ENCODE measurements around the gene PHB1.

Gene PHB1

DNA sequence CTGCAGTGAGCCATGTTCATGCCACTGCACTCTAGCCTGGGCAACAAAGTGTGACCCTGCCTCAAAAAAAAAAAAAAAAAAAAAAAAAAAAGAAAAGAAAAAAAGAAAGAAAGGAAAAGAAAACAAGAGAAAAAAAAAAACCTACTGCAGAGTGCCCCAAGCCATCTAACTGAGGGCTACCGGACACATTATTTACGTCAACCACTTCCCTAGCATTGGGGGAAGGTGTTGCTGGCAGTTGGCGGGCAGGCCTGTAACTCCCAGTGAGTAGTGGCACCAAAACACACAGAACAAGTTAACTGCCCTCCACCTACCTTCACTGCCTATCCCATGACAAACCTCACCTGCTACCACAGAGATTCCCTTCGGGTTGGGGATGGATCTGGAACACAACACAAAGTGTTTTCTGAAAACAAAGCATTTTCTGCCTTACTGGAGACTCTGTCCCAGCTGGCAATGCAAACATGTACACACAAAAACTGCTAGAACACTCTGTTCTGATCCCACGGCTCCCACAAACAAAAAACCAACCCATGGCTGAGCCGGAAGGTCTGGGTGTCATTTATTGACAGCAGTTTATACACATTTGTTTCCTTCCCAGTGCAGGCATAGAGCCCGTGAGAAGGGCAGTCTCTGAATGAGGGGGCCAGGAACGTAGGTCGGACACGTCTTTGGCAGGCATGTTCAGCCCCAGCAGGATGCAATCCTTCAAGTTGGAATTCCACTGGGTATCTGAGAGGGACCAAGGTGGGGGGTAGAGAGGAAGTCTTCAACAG lies 11.0 kb downstream of the PHB1 start:
- no peak for DNase-seq

DNA sequence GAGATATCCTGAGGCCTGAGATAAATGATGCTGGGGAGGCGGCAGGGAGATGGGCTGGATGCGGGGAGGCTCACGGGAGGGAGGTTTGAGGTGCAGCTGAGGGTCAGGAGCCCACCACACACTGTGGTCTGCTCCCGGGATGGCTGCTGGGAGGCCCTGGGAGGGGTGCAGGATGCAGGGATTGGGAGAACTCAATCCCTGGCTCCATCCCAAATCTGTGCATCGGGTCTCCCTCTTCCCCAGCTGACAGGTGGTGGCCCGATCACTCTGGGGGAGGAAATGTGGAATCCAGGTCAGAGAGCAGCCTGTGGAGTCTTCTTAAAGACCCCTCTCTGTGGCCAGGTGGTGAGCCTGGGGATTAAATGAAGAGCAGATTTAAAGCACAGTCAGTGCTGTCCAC lies 12.0 kb downstream of the PHB1 start:
- no peak for DNase-seq

DNA sequence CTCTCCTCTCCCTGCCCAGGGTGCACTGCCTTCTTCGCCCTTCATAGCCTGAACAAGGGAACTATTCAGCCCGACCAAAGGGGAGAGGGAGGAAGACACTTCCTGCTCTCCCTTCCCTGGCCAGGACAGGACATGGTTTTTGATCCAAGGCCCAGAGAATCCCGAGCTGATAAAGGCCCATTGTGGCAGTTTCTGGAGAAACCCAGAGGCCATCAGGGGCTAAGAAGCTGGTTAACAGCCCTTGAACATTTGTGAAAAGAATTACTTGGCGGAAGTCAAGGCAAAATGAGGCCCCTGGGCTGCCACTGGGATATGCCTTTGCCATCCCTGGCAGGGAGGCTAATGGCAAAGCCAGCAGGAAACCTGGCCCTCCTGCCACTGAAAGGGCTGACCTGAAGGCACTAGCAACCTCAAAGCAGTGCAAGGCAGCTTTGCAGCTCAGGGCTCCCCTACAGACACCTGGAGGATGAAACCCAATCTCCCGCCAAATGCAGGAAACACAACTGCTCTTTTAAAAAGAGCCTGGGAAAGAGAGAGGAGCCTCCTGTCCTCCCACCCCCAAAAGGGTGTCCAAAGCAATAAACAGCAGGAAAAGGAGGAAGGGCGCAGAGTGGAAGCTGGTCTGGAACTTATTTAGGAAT lies 12.6 kb downstream of the PHB1 start:
- no peak for DNase-seq

DNA sequence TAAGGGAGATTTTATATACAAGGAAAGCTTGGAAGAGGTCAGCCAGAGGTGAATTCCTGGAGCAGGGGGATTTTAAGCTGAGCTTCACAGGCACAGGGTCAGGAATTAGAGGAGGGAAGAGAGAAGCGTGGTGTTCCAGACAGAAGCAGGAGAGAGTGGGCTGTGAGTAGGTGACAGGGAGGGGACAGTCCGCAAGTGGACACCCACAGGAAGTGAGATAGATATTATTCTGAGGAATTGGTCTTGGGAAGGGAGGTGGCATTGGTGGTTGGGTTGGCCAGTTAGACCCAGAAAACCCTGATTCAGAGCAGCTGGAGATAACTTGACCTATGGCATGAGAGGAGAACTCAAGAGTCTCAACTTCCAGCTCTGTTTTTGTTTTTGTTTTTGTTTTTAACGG lies 14.7 kb downstream of the PHB1 start:
- DNase-seq: no peak

DNA sequence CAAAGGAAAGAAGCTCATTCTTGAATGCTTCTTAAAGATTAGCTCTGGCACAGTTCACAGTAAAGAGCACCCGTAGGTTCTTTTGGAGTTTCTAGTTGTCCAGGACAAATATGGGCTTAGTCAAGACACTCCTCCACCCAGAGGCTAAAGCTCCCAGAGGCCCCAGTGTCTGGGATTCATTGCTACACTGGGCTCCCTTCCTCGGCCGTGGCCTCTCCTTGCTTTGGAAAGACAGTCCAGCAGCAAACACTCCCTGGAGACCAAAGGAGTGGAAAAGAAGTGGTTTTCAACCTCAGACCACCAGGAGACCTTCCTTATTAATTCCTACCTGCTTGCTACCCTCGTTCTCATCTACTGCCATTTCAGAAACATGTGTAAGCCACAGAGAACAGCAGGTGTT lies 17.1 kb downstream of the PHB1 start:
- DNase-seq: no peak

DNA sequence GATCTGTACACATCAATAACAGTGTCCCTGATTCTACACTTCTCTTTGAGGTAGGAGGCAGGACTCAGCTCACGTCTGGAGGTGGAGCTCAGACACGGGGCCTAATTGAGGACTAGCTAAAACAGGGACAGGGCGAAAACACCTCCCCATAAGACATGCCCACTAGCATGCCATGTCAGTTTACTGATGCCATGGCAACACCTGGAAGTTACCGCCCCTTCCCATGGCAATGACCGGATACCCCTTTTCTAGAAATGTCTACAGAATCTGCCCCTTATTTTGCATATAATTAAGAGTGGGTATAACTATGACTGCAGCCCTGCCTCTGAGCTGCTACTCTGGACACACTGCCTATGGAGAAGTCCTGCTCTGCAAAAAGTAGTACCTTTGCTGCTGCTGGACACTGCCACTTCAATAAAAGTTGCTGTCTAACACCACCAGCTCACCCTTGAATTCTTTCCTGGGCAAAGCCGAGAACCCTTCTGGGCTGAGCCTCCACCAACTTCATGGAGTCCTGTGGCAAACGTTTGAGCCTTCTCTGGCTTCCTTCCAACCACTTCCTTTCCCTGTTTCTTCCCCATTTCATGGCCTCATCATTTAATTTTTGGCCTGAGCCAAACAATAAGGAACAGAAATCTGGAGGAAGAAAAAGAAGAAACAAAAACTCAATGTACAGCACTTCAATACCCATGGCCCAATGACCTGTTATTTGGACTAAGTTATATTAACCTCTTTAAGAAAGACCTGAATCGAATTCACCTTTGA lies 21.0 kb downstream of the PHB1 start:
- DNase-seq: no peak

DNA sequence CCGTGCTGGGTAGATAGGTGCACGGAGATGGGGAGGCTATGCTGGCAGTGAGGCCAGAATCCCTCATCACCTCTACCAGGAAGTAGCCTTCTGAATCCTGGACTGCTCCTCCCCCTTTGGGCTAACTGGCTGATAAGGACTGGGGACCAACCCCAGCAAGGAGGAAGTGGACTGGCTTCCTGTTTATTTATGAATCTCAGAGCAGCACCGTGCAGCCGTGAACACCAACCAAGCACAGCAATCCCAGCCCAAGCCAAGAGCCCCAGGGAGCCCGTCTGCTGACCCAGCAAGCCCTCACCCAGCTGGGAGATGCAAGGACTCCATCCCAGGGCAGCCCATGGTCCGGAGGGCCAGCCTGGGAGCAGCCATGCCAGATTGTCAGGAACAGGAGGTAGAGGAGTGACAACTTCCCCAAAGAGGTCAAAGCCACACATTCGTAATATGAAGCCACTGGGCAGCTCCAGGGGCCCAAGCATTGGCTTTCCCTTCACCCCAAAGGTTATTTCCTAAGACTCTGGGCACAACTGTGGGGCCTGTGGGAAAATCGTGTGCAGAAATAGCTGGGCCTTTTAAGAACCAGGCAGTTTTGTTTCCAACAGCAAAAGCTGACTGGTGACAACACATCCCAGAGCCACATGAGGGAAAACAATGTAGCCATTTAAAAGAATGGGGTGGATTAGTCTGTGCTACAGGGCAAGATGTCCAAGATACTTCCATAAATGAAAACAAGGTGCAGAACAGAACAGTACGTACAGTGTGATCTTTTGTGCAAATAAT lies 23.9 kb downstream of the PHB1 start:
- no peak for DNase-seq

DNA sequence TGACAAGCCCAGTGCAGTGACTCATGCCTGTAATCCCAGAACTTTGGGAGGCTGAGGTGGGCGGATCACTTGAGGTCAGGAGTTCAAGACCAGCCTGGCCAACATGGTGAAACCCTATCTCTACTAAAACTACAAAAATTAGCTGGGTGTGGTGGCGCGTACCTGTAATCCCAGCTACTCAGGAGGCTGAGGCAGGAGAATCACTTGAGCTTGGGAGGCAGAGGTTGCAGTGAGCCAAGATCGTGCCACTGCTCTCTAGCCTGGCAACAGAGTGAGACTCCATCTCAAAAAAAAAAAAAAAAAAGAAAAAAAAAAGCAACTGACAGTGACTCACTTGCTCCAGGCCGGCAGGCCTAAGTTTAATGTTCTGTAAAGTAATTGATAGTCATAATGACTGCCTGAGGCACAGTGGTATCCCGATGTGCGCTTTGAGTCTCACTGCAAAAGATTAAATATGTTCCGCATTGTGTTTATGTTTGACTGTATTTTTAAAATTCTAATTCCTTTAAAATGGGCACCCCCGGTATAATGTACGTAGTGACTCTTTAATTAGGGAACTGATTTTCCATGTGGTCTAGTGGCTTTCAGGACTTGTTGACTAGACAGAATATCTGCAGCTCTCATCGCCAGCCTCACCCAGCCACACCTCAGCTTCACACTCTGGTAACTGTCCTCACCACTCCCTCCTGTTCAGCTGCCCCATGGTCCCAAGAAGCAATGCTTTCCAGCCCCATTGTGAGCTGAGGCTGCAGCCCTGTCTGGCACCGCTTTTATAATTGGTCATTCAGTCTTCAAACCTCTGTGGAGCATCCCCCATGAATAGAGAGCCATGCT lies 25.0 kb downstream of the PHB1 start:
- peak in 1 of 2 experiments; percentile 42 for DNase-seq

DNA sequence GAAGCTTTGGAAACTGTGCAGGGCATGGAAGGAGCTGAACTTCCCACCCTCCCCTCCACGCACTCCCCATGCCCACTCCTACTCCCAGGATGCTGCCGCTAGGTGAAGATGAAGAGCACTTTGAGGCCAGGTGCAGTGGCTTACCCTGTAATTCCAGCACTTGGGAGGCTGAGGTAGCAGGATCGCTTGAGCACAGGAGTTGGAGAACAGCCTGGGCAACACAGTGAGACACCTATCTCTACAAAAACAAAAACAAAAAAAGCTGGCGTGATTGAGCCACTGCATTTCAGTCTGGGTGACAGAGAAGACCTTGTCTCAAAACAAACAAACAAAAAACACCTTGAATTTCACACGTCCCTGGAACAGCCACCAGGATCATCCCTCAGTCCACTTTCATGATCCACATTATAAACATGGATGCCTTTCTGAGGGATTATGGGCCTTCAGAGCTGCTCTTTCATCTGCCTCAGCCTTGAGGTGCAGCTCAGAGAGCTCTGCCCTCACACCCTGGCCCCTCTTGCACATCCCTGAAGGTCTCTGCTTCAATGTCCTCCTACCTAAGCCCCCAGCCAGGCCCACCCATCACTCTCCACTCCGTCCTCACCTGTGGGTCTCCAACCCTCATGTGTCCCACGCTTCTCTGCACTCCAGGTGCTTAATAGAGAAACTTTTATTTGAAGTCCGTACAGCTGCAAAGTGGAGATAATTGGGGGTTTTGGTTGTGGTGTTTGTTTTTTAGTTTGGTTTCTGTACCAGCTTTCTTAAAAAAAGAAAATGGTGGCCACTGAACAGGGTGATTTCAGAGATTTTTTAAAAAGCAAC lies 25.8 kb downstream of the PHB1 start:
- no peak for DNase-seq

DNA sequence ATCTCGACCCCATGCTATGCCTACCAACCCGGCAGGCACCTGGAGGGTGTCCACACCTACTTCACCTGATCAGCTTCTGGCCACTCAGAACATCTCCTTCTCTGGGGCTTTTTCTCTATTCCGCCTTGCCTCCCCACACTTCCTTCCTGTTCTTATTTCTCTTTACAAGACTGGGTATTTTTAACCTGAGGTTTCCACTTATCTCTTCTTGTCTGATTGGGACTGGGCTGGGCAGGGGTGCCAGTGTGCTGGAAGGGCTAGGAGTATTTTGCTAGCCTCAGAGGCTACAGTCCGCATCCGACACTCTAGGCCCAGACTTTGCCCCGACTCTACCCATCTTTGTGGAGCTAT lies 26.4 kb downstream of the PHB1 start:
- DNase-seq: no peak

DNA sequence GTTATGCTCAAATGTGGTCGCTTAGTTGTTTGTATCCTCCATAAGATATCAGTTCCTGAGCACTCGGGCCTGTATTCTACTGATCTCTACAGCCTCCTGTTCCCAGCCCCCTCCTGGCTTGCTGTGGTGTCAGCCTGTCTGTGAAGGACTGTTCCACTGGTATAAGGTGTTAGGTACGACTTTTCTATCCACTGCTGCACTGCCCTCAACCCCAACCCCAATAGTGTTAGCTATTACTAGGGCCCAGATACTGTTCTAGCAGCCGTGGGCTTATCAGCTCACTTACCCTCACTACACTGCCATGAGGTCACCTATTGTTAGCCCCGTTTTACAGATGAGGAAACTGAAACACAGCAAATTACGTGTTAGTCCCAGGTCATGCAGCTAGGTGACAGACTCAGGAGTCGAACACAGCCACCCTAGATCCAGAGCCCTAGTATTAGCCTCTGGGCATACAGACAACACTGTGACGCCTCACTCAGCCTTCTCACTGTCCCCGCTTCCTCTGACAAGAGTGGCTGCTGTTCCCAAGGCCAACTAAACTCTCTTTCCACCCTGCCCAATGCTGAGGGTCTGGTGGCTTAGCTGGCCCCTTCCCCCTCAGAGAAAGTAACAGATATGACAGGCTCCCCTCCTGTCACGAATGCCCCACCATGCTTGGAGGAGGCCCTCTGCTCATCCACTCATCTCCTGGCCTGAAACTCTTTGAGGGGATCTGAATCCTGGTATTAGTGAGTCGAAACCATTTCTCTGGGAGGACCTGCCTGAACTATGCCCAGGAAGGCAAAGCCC lies 27.0 kb downstream of the PHB1 start:
- DNase-seq: no peak

DNA sequence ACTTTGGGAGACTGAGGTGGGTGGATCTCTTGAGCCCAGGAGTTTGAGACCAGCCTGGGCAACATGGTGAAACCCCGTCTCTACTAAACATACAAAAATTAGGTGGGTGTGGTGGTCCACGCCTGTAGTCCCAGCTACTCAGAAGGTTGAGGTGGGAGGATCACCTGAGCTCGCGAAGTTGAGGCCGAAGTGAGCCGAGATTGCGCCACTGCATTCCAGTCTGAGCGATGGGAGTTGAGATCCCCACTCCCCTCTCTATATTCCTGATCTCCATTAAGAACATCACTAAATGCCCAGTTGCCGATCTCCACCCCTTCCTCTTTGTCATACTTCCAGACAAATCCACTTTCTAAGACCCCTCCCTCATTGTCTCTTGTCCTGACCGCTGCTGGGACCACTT lies 28.3 kb downstream of the PHB1 start:
- no peak for DNase-seq

DNA sequence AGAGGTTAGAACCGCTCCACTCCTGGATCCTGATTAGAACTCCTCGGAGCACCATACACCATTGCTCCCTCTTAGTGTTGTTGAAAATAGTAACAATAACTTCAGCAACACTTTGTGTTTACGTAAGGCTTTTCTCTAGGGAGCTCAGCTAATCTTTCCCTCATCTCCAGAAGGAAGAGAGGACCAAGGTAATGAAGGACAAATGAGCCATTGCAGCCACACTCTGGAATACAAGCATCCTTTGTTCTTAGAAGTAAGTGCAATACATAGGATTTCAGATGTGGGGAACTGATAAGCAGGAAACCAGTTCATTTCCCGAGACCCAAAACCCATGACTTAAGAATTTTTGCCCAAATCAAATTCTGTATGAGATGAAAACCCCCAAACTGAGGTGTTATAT lies 29.7 kb downstream of the PHB1 start:
- no peak for DNase-seq

DNA sequence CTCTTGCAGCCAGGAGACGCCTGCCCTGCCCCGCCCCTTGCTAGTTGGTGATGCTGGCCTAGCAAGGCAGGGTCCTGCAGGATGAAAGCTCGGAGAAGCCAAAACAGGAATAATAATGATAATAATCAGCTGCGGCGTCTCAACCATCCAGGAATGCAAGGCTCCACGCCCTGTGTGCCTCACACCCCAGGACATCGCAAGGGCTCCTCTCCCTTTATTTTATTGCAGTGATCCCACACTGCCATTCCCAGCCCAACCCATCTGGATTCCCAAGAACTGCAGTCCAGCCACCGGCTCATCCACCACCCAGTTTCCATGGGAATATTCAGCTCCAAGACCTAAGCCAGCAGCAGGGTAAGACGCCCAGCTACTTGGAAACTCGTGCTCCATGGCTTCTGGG lies 31.6 kb downstream of the PHB1 start:
- DNase-seq: no peak

DNA sequence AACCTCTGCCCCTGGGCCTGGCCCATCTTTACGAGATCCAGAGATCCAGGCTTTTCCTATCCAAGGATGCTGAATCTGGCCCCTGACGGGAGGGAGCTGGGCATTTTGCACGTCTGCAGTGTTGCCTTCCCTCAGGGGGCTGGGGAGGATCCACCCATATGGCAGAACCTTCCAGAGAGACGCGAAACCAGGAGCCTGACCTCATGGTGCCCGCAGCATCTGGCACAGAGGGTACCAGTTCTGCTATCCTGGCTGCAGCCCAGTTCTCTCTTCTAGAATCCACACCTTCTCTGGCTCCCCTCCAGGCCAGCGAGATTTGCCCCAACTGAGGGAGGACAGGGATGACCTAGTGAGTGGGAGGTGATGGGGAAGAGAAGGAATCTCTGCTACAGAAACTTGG lies 32.1 kb downstream of the PHB1 start:
- no peak for DNase-seq

DNA sequence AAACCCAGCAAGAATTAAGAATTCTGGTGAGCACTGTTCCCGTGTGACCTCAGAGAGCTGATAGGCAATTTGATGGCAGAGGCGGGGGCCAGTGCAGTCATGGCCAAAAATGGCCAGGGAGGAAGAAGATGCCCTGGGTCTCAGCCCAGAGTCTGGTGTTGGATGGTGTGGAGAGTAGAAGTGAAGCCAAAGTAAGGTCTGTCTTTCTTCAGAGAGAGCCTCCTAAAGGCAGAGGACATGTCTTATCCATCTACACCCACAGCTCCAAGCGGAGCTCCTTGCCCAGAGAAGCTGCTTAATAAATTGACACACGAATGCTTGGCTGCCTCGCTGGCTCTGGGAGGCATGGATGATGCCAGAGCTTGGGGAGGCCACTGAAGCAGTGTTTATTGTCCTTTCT lies 32.9 kb downstream of the PHB1 start:
- DNase-seq: no peak

DNA sequence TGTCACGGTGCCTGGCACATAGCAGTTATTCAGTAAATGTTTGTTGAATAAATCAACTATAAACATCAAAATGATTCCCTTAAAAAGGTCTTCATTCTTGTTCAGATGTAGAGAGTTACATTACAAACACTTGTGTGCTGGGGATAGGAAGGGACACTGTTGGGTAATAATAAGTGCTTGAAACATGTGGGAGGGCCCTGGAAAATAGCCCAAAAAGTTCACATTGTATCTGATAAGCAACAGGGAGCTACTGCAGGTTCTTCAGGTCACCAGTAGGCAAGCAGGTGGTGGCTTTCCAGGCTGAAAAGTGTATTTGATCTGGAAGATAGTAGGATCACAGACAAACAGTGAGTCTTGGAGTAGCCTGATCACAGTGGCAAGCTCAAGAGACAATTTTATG lies 33.6 kb downstream of the PHB1 start:
- DNase-seq: no peak

DNA sequence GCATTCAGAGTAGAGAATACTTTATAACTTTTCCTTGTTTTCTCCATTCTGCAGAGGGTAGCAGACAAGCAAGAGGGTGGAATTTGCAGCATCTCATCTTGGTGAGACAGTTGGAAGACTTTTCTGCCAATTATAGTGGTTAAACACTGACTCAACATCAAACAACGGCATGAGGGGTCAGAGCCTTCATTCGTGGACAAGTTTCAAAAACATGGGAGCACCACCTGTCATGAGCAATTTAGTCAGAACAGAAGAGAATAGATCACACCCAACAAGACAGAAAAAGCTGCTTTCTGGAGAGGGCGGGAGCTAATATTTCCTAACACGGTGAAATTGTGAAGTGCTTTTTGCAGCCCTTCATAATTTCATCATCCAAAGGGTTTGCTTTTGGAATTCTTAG lies 34.8 kb downstream of the PHB1 start:
- no peak for DNase-seq

DNA sequence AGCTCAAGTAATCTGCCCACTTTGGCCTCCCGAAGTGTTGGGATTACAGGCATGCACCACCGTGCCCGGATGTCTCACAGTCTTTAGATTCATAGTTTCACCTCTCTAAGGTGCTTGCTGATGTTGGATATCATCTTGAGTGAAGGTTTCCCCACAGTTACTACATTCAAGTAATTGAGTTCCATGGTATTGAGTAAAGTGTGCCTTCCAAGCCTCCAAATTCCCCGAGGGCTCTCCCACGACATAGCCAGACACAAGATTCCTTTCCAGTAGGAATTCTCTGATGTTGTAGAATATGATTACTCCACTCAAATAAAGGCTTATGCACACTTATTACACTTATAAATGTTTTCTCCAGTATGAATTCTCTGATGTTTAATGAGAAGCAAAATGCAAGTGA lies 36.4 kb downstream of the PHB1 start:
- no peak for DNase-seq

DNA sequence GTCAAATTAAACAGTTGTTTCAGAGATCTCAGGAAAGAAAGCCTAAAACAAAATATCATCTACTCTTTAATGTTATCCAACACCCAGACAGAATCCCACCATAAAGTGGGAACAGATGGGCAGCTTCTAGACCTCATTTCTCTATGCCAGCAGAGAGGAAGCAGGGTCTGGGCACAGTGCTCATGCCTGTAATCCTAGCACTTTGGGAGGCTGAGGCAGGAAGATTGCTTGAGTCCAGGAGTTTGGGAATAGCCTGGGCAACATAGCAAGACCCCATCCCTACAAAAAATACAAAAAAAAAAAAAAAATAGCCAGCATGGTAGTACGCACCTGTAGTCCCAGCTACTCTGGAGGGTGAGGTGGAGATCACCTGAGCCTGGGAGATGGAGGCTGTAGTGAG lies 39.1 kb downstream of the PHB1 start:
- no peak for DNase-seq

DNA sequence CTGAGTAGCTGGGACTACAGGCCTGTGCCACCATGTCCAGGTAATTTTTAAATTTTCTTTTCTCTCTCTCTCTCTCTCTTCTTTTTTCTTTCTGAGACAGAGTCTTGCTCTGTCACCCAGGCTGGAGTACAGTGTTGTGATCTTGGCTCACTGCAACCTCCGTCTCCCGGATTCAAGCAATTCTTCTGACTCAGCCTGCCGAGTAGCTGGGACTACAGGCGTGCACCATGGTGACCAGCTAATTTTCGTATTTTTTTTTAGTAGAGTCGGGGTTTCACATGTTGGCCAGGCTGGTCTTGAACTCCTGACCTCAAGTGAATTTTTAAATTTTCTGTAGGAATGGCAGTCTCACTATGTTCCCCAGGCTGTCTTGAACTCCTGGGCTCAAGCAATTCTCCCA lies 41.6 kb downstream of the PHB1 start:
- DNase-seq: no peak

Measured in NCI-H2081 (cell line).